ENCODE measurements around the gene C19orf81.
A peak's percentile ranks its signal among the peaks of the same experiment; 100 is the strongest.

The C19orf81 gene

GRCh38 chr19:50679177-50680125 lies 30.2 kb downstream of the C19orf81 start:
- 71% methylated on average over 23 of the region's 23 CpGs for WGBS
- no peak overlapping the region for H3K14ac ChIP-seq (ENCODE audit: low read length in 2 of 2)
- H3K27ac ChIP-seq (ENCODE audit: low read length, poor library complexity, severe bottlenecking), result no peak overlapping the region
- no peak overlapping the region for H2AFZ ChIP-seq (ENCODE audit: low read depth, low read length)
- H2AK5ac ChIP-seq (ENCODE audit: low read length, severe bottlenecking), result no peak overlapping the region
- H3K23ac ChIP-seq (ENCODE audit: low read length in 2 of 2), result no peak overlapping the region
- H3K36me3 ChIP-seq (ENCODE audit: control insufficient read depth in 1 of 2, insufficient read depth in 2 of 2, low read depth in 1 of 2, low read length in 2 of 2), result no peaks in the 10 kb centered on the region
- H2BK12ac ChIP-seq (ENCODE audit: low read length in 2 of 2), result no peak overlapping the region
- H3K4me3 ChIP-seq (ENCODE audit: insufficient read depth in 1 of 2, low read depth in 1 of 2, low read length in 2 of 2), result no peak overlapping the region
- no peaks in the 10 kb centered on the region for H3K9me3 ChIP-seq (ENCODE audit: control insufficient read depth, low read length)
- H3K18ac ChIP-seq (ENCODE audit: low read depth in 1 of 2, low read length in 2 of 2), result no peak overlapping the region
- no peak overlapping the region for H2BK120ac ChIP-seq (ENCODE audit: low read depth, low read length)
- no peak overlapping the region for H4K8ac ChIP-seq (ENCODE audit: low read length)
- no peak overlapping the region for H2BK15ac ChIP-seq (ENCODE audit: low read depth, poor library complexity, severe bottlenecking)
- H3K4me1 ChIP-seq (ENCODE audit: control insufficient read depth, insufficient read depth, low read depth, low read length), result no peaks in the 10 kb centered on the region
- no peak overlapping the region for H3K9ac ChIP-seq (ENCODE audit: low read length)
- H3K4ac ChIP-seq (ENCODE audit: low read depth in 1 of 2, low read length in 2 of 2), result no peak overlapping the region
- H3K27me3 ChIP-seq (ENCODE audit: control insufficient read depth in 1 of 2, insufficient read depth in 1 of 2, low read length in 2 of 2), result peaks cover 0 to 22% of the 10 kb centered on the region in 2 experiments
- H3K4me2 ChIP-seq (ENCODE audit: low read length, poor library complexity, severe bottlenecking), result no peak overlapping the region
- H2BK5ac ChIP-seq (ENCODE audit: low read depth, low read length, poor library complexity, severe bottlenecking), result no peak overlapping the region
- no peaks in the 10 kb centered on the region for H3K79me1 ChIP-seq (replicated peaks; ENCODE audit: low read length, poor library complexity, severe bottlenecking)
- peak; percentile 8 for DNase-seq
- H4K91ac ChIP-seq (ENCODE audit: low read length), result no peak overlapping the region

GRCh38 chr19:50686310-50687032 lies 37.2 kb downstream of the C19orf81 start:
- no peak overlapping the region for H4K8ac ChIP-seq (ENCODE audit: low read length)
- no peak overlapping the region for H3K4me2 ChIP-seq (ENCODE audit: low read length, poor library complexity, severe bottlenecking)
- no peak overlapping the region for H4K91ac ChIP-seq (ENCODE audit: low read length)
- H3K4ac ChIP-seq (ENCODE audit: low read depth in 1 of 2, low read length in 2 of 2), result no peak overlapping the region
- no peaks in the 10 kb centered on the region for H3K4me1 ChIP-seq (ENCODE audit: control insufficient read depth, insufficient read depth, low read depth, low read length)
- no peak for DNase-seq
- no peak overlapping the region for H3K18ac ChIP-seq (ENCODE audit: low read depth in 1 of 2, low read length in 2 of 2)
- no peak overlapping the region for H2BK120ac ChIP-seq (ENCODE audit: low read depth, low read length)
- H2BK15ac ChIP-seq (ENCODE audit: low read depth, poor library complexity, severe bottlenecking), result no peak overlapping the region
- H3K27me3 ChIP-seq (ENCODE audit: control insufficient read depth in 1 of 2, insufficient read depth in 1 of 2, low read length in 2 of 2), result peaks cover 0 to 29% of the 10 kb centered on the region in 2 experiments
- WGBS, result 71% methylated on average over 34 of the region's 50 CpGs
- no peak overlapping the region for H3K9ac ChIP-seq (ENCODE audit: low read length)
- no peak overlapping the region for H3K4me3 ChIP-seq (ENCODE audit: insufficient read depth in 1 of 2, low read depth in 1 of 2, low read length in 2 of 2)
- no peaks in the 10 kb centered on the region for H3K79me1 ChIP-seq (replicated peaks; ENCODE audit: low read length, poor library complexity, severe bottlenecking)
- no peaks in the 10 kb centered on the region for H3K36me3 ChIP-seq (ENCODE audit: control insufficient read depth in 1 of 2, insufficient read depth in 2 of 2, low read depth in 1 of 2, low read length in 2 of 2)
- no peak overlapping the region for H2BK12ac ChIP-seq (ENCODE audit: low read length in 2 of 2)
- no peak overlapping the region for H3K23ac ChIP-seq (ENCODE audit: low read length in 2 of 2)
- no peak overlapping the region for H2BK5ac ChIP-seq (ENCODE audit: low read depth, low read length, poor library complexity, severe bottlenecking)
- no peak overlapping the region for H3K14ac ChIP-seq (ENCODE audit: low read length in 2 of 2)
- no peaks in the 10 kb centered on the region for H3K9me3 ChIP-seq (ENCODE audit: control insufficient read depth, low read length)
- H2AK5ac ChIP-seq (ENCODE audit: low read length, severe bottlenecking), result no peak overlapping the region
- H3K27ac ChIP-seq (ENCODE audit: low read length, poor library complexity, severe bottlenecking), result no peak overlapping the region
- H2AFZ ChIP-seq (ENCODE audit: low read depth, low read length), result no peak overlapping the region

- no peak overlapping the region for H4K8ac ChIP-seq (ENCODE audit: low read length)
These were observed 39.5 kb downstream of the C19orf81 start for GRCh38 chr19:50688766-50689165.

GRCh38 chr19:50690439-50690838 lies 41.2 kb downstream of the C19orf81 start:
- H3K14ac ChIP-seq (ENCODE audit: low read length in 2 of 2), result no peak overlapping the region
- H3K9ac ChIP-seq (ENCODE audit: low read length), result no peak overlapping the region
- no peaks in the 10 kb centered on the region for H3K79me1 ChIP-seq (replicated peaks; ENCODE audit: low read length, poor library complexity, severe bottlenecking)
- no peak overlapping the region for H2BK12ac ChIP-seq (ENCODE audit: low read length in 2 of 2)
- WGBS, result 59% methylated on average over 7 of the region's 7 CpGs
- H3K4ac ChIP-seq (ENCODE audit: low read depth in 1 of 2, low read length in 2 of 2), result no peak overlapping the region
- no peaks in the 10 kb centered on the region for H3K36me3 ChIP-seq (ENCODE audit: control insufficient read depth in 1 of 2, insufficient read depth in 2 of 2, low read depth in 1 of 2, low read length in 2 of 2)
- no peak overlapping the region for H3K27ac ChIP-seq (ENCODE audit: low read length, poor library complexity, severe bottlenecking)
- no peak overlapping the region for H2BK120ac ChIP-seq (ENCODE audit: low read depth, low read length)
- no peak overlapping the region for H4K8ac ChIP-seq (ENCODE audit: low read length)
- no peaks in the 10 kb centered on the region for H3K9me3 ChIP-seq (ENCODE audit: control insufficient read depth, low read length)
- H4K91ac ChIP-seq (ENCODE audit: low read length), result no peak overlapping the region
- no peak for DNase-seq
- no peak overlapping the region for H2BK15ac ChIP-seq (ENCODE audit: low read depth, poor library complexity, severe bottlenecking)
- H3K23ac ChIP-seq (ENCODE audit: low read length in 2 of 2), result no peak overlapping the region
- H3K18ac ChIP-seq (ENCODE audit: low read depth in 1 of 2, low read length in 2 of 2), result no peak overlapping the region
- H3K4me1 ChIP-seq (ENCODE audit: control insufficient read depth, insufficient read depth, low read depth, low read length), result no peaks in the 10 kb centered on the region
- H3K4me2 ChIP-seq (ENCODE audit: low read length, poor library complexity, severe bottlenecking), result no peak overlapping the region
- H2BK5ac ChIP-seq (ENCODE audit: low read depth, low read length, poor library complexity, severe bottlenecking), result no peak overlapping the region
- no peak overlapping the region for H2AFZ ChIP-seq (ENCODE audit: low read depth, low read length)
- H3K4me3 ChIP-seq (ENCODE audit: insufficient read depth in 1 of 2, low read depth in 1 of 2, low read length in 2 of 2), result no peak overlapping the region
- H3K27me3 ChIP-seq (ENCODE audit: control insufficient read depth in 1 of 2, insufficient read depth in 1 of 2, low read length in 2 of 2), result peaks cover 5 to 53% of the 10 kb centered on the region in 2 experiments
- no peak overlapping the region for H2AK5ac ChIP-seq (ENCODE audit: low read length, severe bottlenecking)

More at GRCh38 chr19:50688766-50689165, 39.5 kb downstream of the C19orf81 start:
- Histone ChIP-seq H3K4me3 (ENCODE audit: insufficient read depth in 1 of 2, low read depth in 1 of 2, low read length in 2 of 2) (no peak overlapping the region), H3K27ac (ENCODE audit: low read length, poor library complexity, severe bottlenecking) (no peak overlapping the region), H3K23ac (ENCODE audit: low read length in 2 of 2) (no peak overlapping the region), H3K4me1 (ENCODE audit: control insufficient read depth, insufficient read depth, low read depth, low read length) (no peaks in the 10 kb centered on the region), H2BK120ac (ENCODE audit: low read depth, low read length) (no peak overlapping the region), H3K9me3 (ENCODE audit: control insufficient read depth, low read length) (no peaks in the 10 kb centered on the region), H3K9ac (ENCODE audit: low read length) (no peak overlapping the region), H2BK5ac (ENCODE audit: low read depth, low read length, poor library complexity, severe bottlenecking) (no peak overlapping the region), H4K91ac (ENCODE audit: low read length) (no peak overlapping the region), H2AFZ (ENCODE audit: low read depth, low read length) (no peak overlapping the region), H3K79me1 (replicated peaks; ENCODE audit: low read length, poor library complexity, severe bottlenecking) (no peaks in the 10 kb centered on the region), H2AK5ac (ENCODE audit: low read length, severe bottlenecking) (no peak overlapping the region), H3K4ac (ENCODE audit: low read depth in 1 of 2, low read length in 2 of 2) (no peak overlapping the region), H3K14ac (ENCODE audit: low read length in 2 of 2) (no peak overlapping the region), H3K27me3 (ENCODE audit: control insufficient read depth in 1 of 2, insufficient read depth in 1 of 2, low read length in 2 of 2) (peaks cover 0 to 48% of the 10 kb centered on the region in 2 experiments), H3K4me2 (ENCODE audit: low read length, poor library complexity, severe bottlenecking) (no peak overlapping the region), H2BK15ac (ENCODE audit: low read depth, poor library complexity, severe bottlenecking) (no peak overlapping the region), H3K18ac (ENCODE audit: low read depth in 1 of 2, low read length in 2 of 2) (no peak overlapping the region), H2BK12ac (ENCODE audit: low read length in 2 of 2) (no peak overlapping the region), H3K36me3 (ENCODE audit: control insufficient read depth in 1 of 2, insufficient read depth in 2 of 2, low read depth in 1 of 2, low read length in 2 of 2) (no peaks in the 10 kb centered on the region)
- DNase-seq, result no peak
- WGBS, result 83% methylated on average over 11 of the region's 19 CpGs

Data from mesenchymal stem cell (in vitro differentiated cells and primary cell).